Gastrocnemius medialis (tissue), 4 donors: ENCODE results near the gene BANP. TPM values are rescaled to one million over a fixed set of nuclear protein-coding genes. Genes with fewer than 3 reads are reported as not detected.
"Not testable (repeated sequence)": the region's sequence is repeated elsewhere in the genome, so short reads cannot be mapped to it uniquely, and the experiment has no call there.

Experiments used
- ATAC-seq, 2 donors: fragments of 150-250 bp; one replicate each; pipeline ENCODE4 v1.9.1; 2016
- DNase-seq, 2 donors: peaks; one replicate each; pipeline ENCODE4 v3.0.0-alpha.2; 2019
- H3K27ac ChIP-seq, 4 donors: fragments of 200-600 bp; sonication (generic); 1 replicate in 1 of 4; 2 replicates in 3 of 4; pipeline ENCODE4 v1.5.1; 2016 to 2018; ENCODE audit warnings: mild to moderate bottlenecking in 2 of 4, moderate library complexity in 1 of 4
- H3K27me3 ChIP-seq, 3 donors: fragments of 200-600 bp; sonication (generic) in 2 of 3; 1 replicate in 1 of 3; 2 replicates in 2 of 3; pipeline versions ENCODE4 v1.5.1 to v1.6.0; 2016 to 2019; ENCODE audit warnings: mild to moderate bottlenecking in 1 of 3, moderate library complexity in 1 of 3
- H3K36me3 ChIP-seq, 2 donors: fragments of 200-600 bp; sonication (generic) in 1 of 2; one replicate each; pipeline ENCODE4 v1.5.1; 2017 to 2018
- H3K4me1 ChIP-seq, 2 donors: fragments of 200-600 bp; sonication (generic) in 1 of 2; one replicate each; pipeline ENCODE4 v1.5.1; 2016 to 2017; ENCODE audit warnings: mild to moderate bottlenecking in 2 of 2
- H3K4me3 ChIP-seq, 4 donors: fragments of 200-600 bp; sonication (generic) in 3 of 4; 1 replicate in 1 of 4; 2 replicates in 3 of 4; pipeline ENCODE4 v1.5.1; 2016 to 2019; ENCODE audit warnings: mild to moderate bottlenecking in 2 of 4
- H3K9me3 ChIP-seq, 3 donors: fragments of 200-600 bp; sonication (generic) in 2 of 3; 1 replicate in 1 of 3; 2 replicates in 2 of 3; pipeline ENCODE4 v1.5.1; 2016 to 2019
- POLR2A ChIP-seq, 2 donors: fragments of 450-650 bp; IDR thresholded peaks; one replicate each; pipeline ENCODE4 v1.6.1; 2017; ENCODE audit warnings: antibody characterized with exemption in 2 of 2, mild to moderate bottlenecking in 2 of 2, moderate library complexity in 2 of 2
- in situ Hi-C, 4 donors: fragments of 200-750 bp; cut with MboI; loops; one replicate each; pipeline versions ENCODE4 v1.15.0 to v1.8.0; 2017; ENCODE audit warnings: low sequenced_read_pairs in 4 of 4
- intact Hi-C: fragments of 100-400 bp; cut with DNase I; formaldehyde crosslinking; loops from one replicate; pipeline ENCODE4 v1.15.1; 2023; ENCODE audit warnings: low total_unique reads
- total RNA-seq, 4 donors: library from RNA; depleted of rRNA; stranded (reverse); fragments of >200 nt; gene quantifications; one replicate each; pipeline versions ENCODE4 v1.1.0 to v1.2.3, GENCODE V29; 2016
- TF ChIP-seq, protein P1 (sequence below), 5 experiments: fragments of 450-650 bp in 3 of 5; fragments of 200-600 bp in 2 of 5; sonication (generic) in 2 of 5; IDR thresholded peaks in 4 of 5; conservative IDR thresholded peaks in 1 of 5; 1 replicate in 4 of 5; 2 replicates in 1 of 5; pipeline ENCODE4 v1.5.1; 2016 to 2019; ENCODE audit warnings: antibody characterized with exemption in 5 of 5, mild to moderate bottlenecking in 3 of 5, moderate library complexity in 3 of 5

The BANP gene
- total RNA-seq, 4 donors from 2014 or later = 7.0 to 20.6 (median 16.1) TPM

DNA sequence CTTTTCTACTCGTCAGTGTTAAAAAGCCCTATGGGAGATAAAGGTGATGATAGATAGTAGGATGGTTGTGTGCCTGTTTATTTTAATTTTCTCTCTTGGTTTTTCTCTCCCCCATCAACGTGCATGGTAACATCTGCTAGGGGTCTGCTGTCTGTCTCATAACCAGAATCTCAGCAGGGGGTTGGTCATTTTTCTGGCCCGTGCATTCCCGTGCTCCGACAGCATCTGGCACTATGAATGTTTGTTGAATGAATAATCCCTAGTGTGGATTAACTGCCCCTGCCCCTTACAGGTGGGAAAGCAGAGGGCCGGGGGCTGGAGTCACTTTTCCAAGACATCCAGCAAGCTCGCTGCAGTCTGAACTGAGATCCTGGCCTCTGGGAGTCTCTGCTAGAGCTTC, 21.2 kb upstream of the BANP start:
- no peaks in the 10 kb centered on the region for H3K36me3 ChIP-seq
- ATAC-seq (no peak), DNase-seq (no peak)
- H3K9me3 ChIP-seq = no peaks in the 10 kb centered on the region
- no peak overlapping the region for H3K4me3 ChIP-seq
- intact Hi-C loops (no loop called here), in situ Hi-C loops (no loop called here)
- no peak overlapping the region for H3K27ac ChIP-seq
- H3K27me3 ChIP-seq = peaks cover 0 to 3% (median 0%) of the 10 kb centered on the region in 3 donors
- TF ChIP-seq, protein P1, sequence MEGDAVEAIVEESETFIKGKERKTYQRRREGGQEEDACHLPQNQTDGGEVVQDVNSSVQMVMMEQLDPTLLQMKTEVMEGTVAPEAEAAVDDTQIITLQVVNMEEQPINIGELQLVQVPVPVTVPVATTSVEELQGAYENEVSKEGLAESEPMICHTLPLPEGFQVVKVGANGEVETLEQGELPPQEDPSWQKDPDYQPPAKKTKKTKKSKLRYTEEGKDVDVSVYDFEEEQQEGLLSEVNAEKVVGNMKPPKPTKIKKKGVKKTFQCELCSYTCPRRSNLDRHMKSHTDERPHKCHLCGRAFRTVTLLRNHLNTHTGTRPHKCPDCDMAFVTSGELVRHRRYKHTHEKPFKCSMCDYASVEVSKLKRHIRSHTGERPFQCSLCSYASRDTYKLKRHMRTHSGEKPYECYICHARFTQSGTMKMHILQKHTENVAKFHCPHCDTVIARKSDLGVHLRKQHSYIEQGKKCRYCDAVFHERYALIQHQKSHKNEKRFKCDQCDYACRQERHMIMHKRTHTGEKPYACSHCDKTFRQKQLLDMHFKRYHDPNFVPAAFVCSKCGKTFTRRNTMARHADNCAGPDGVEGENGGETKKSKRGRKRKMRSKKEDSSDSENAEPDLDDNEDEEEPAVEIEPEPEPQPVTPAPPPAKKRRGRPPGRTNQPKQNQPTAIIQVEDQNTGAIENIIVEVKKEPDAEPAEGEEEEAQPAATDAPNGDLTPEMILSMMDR (IDR thresholded peaks at IDR 0.05 in 4 of 5, conservative IDR thresholded peaks at IDR 0.05 in 1 of 5) = no peak
- TF ChIP-seq POLR2A (IDR thresholded peaks at IDR 0.05) = no peak
- H3K4me1 ChIP-seq = no peaks in the 10 kb centered on the region

DNA sequence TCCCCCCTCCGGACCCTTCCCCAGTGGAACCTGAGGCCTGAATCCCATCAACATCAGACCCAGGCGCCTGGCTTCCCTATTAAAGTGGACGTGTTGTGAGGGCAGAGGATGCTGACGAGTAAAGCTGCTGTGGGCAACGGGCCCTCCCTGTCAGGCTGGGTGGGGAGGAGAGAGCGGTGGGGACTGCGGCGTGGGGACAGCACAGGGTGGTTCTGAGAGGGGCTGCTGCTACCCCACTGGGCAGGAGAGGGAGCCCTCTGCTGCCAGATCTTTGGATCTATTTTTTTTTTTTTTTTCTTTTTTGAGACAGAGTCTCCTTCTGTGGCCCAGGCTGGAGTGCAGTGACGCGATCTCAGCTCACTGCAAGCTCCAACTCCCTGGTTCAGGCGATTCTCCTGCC, 20.8 kb upstream of the BANP start:
- TF ChIP-seq, protein P1 (IDR thresholded peaks at IDR 0.05 in 4 of 5, conservative IDR thresholded peaks at IDR 0.05 in 1 of 5) = no peak
- no peak for TF ChIP-seq POLR2A (IDR thresholded peaks at IDR 0.05)
- H3K4me1 ChIP-seq = no peaks in the 10 kb centered on the region
- H3K27me3 ChIP-seq = peaks cover 0 to 3% (median 0%) of the 10 kb centered on the region in 3 donors
- intact Hi-C loops (no loop called here), in situ Hi-C loops (no loop called here)
- H3K36me3 ChIP-seq = no peaks in the 10 kb centered on the region
- no peak for DNase-seq
- no peaks in the 10 kb centered on the region for H3K9me3 ChIP-seq
- no peak overlapping the region for H3K27ac ChIP-seq
- ATAC-seq = no peak
- no peak overlapping the region for H3K4me3 ChIP-seq

DNA sequence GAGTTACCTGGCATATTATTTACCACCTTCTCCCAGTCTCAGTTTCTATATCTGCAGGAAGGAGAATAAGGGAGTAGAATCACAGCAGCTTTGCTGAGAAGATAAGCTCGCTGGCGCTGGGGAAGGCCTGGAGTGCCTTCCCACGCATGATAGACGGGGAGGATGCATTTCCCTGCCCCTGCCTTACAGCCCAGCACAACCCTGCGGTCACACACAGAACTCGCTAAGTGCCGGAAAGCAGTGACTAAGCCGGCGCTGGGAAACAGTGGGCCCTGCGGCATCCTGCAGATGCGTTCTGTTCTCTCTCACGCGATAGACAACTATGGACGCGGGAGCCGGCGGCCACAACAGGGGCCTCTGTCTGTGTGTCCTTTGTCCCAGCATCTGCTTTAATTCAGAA, 19.7 kb upstream of the BANP start:
- H3K9me3 ChIP-seq = no peaks in the 10 kb centered on the region
- intact Hi-C loops = no loop called here
- H3K27ac ChIP-seq = no peak overlapping the region
- ATAC-seq (no peak), DNase-seq (no peak)
- peaks cover 0 to 3% (median 0%) of the 10 kb centered on the region in 3 donors for H3K27me3 ChIP-seq
- no peaks in the 10 kb centered on the region for H3K4me1 ChIP-seq
- no peak overlapping the region for H3K4me3 ChIP-seq
- no peak for TF ChIP-seq POLR2A (IDR thresholded peaks at IDR 0.05)
- TF ChIP-seq, protein P1 (IDR thresholded peaks at IDR 0.05 in 4 of 5, conservative IDR thresholded peaks at IDR 0.05 in 1 of 5) = no peak
- H3K36me3 ChIP-seq = no peaks in the 10 kb centered on the region
- in situ Hi-C loops = no loop called here

DNA sequence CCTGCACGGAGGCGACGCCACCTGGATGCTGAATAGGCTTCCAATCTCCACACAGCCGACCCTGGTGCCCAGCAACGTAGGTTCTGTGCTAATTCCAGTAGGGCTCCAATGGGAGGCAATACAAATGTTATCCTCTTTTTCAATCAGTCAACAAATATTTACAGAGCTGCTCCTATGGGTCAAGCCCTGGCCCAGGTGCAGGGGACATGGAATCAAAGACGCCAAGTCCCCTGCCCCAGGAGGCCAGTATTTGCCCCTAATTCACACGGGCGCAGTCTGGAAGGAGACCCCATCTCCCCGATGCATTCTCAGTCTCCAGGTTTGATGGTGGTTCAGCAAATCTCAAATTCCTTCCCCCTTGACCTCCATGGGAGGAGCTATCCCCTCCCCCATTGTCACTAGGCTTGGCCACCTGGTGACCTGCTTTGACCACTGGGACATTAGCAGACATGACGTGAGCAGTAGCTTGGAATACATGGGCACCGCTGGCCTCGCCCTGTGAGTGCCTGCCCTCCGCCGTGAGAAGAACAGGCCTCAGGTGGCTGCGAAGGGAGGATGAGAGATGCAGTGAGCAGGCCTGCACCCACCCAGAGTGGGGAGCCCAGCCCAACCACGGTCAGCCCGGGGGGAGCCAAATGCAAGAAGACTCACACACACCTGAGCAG, 18.6 kb upstream of the BANP start:
- H3K4me1 ChIP-seq, H3K36me3 ChIP-seq, ATAC-seq, intact Hi-C loops, H3K27ac ChIP-seq, DNase-seq, in situ Hi-C loops, H3K4me3 ChIP-seq, H3K27me3 ChIP-seq, H3K9me3 ChIP-seq: not testable (repeated sequence)

DNA sequence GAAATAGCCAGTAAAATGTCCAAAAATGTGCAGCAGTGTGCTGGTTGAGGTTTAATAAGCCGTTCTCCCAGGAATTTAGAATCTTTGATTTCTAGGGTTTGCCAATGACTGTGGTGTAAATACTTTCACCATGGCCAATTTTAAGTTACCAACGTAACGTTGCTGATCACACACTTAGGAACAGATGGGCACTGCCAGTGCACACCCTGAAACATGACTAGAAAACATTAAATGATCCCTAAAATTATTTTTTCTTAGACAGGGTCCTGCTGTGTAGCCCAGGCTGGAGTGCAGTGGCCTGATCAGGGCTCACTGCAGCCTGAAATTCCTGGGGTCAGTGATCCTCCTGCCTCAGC, 18.1 kb upstream of the BANP start:
- H3K27me3 ChIP-seq = peaks cover 0 to 3% (median 0%) of the 10 kb centered on the region in 3 donors
- H3K4me1 ChIP-seq = no peaks in the 10 kb centered on the region
- H3K9me3 ChIP-seq = no peaks in the 10 kb centered on the region
- no peak for TF ChIP-seq POLR2A (IDR thresholded peaks at IDR 0.05)
- TF ChIP-seq, protein P1 (IDR thresholded peaks at IDR 0.05 in 4 of 5, conservative IDR thresholded peaks at IDR 0.05 in 1 of 5) = no peak
- H3K27ac ChIP-seq = no peak overlapping the region
- no peak for DNase-seq
- no peak overlapping the region for H3K4me3 ChIP-seq
- H3K36me3 ChIP-seq = no peaks in the 10 kb centered on the region
- no peak for ATAC-seq
- intact Hi-C loops = no loop called here
- in situ Hi-C loops = no loop called here

DNA sequence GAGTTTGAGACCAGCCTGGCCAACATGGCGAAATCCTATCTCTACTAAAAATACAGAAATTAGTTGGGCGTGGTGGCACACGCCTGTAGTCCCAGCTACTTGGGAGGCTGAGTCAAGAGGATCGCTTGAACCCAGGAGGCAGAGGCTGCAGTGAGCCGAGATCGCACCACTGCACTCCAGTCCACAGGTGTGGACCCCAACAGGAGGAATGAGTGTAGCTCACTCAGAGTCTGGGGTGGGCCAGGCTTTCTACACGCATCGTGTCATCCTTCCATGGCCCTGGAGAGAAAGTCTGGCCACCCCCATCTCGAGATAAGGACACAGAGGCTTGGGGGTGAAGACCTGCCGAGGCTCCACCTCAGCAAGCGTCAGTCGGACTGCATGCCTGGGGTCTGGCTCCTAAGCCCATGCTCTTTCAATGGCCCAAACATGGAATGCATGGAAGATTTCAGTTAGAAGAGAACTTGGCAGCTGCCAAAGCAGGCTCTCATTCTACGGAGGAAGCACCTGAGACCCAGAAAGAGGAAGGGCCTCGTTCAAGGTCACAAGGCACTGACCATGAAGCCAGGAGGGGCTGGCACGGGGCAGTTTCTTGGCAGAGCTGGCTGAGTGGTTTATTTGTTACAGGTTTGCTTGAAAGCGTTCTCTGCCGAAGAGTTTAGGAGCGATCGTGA, 16.3 kb upstream of the BANP start:
- H3K27me3 ChIP-seq, ATAC-seq, H3K27ac ChIP-seq, H3K4me1 ChIP-seq, H3K4me3 ChIP-seq, intact Hi-C loops, H3K9me3 ChIP-seq, in situ Hi-C loops, DNase-seq, H3K36me3 ChIP-seq: not testable (repeated sequence)

DNA sequence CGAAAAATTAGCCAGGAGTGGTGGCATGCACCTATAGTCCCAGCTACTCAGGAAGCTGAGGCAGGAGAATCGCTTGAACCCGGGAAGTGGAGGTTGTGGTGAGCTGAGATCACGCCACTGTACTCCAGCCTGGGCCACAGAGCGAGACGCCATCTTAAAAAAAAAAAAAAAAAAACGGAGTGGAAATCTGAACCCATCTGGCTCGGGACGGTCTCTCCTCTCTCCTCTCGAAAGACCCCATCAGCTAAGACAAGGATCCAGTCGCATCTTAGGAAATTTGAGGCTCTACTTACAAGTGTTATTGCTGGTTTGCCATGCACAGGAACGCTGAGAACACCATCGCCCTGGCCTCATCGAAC, 15.2 kb upstream of the BANP start:
- in situ Hi-C loops, H3K36me3 ChIP-seq, ATAC-seq, H3K4me3 ChIP-seq, H3K27ac ChIP-seq, H3K4me1 ChIP-seq, DNase-seq, H3K27me3 ChIP-seq, intact Hi-C loops, H3K9me3 ChIP-seq: not testable (repeated sequence)
